Tibial artery (tissue), 4 donors: ENCODE data around the gene MCF2L2.

Experiments
- DNase-seq, 2 donors: peaks; one replicate each; pipeline ENCODE4 v3.0.0-alpha.2; 2019
- H3K27ac ChIP-seq, 2 donors: fragments of 200-600 bp; sonication (generic) in 1 of 2; 1 replicate in 1 of 2; 2 replicates in 1 of 2; pipeline ENCODE4 v1.5.1; 2018 to 2019; ENCODE audit warnings: mild to moderate bottlenecking in 1 of 2
- H3K27me3 ChIP-seq, 2 donors: fragments of 200-600 bp; sonication (generic) in 1 of 2; one replicate each; pipeline versions ENCODE4 v1.5.1 to v1.6.0; 2016 to 2019
- H3K36me3 ChIP-seq, 3 donors: fragments of 200-600 bp; sonication (generic) in 2 of 3; one replicate each; pipeline ENCODE4 v1.5.1; 2016 to 2019; ENCODE audit warnings: mild to moderate bottlenecking in 2 of 3
- H3K4me1 ChIP-seq, 4 donors: fragments of 200-600 bp; sonication (generic) in 2 of 4; 1 replicate in 3 of 4; 2 replicates in 1 of 4; pipeline ENCODE4 v1.5.1; 2016 to 2019
- H3K4me3 ChIP-seq, 2 donors: fragments of 200-600 bp; sonication (generic) in 1 of 2; 1 replicate in 1 of 2; 2 replicates in 1 of 2; pipeline ENCODE4 v1.5.1; 2018 to 2019; ENCODE audit warnings: mild to moderate bottlenecking in 2 of 2
- H3K9me3 ChIP-seq, 3 donors: fragments of 200-600 bp; sonication (generic) in 1 of 3; one replicate each; pipeline ENCODE4 v1.5.1; 2016 to 2019
- intact Hi-C: fragments of 100-400 bp; cut with DNase I; formaldehyde crosslinking; loops from one replicate; pipeline ENCODE4 v1.15.0; 2023; ENCODE audit warnings: low total_unique reads
- TF ChIP-seq, protein P1 (sequence below), 2 experiments: fragments of 200-600 bp in 1 of 2; fragments of 450-650 bp in 1 of 2; IDR thresholded peaks; one replicate each; pipeline ENCODE4 v1.5.1; 2017 to 2019; ENCODE audit warnings: antibody characterized with exemption in 2 of 2, mild to moderate bottlenecking in 1 of 2, moderate library complexity in 1 of 2

Gene MCF2L2

DNA sequence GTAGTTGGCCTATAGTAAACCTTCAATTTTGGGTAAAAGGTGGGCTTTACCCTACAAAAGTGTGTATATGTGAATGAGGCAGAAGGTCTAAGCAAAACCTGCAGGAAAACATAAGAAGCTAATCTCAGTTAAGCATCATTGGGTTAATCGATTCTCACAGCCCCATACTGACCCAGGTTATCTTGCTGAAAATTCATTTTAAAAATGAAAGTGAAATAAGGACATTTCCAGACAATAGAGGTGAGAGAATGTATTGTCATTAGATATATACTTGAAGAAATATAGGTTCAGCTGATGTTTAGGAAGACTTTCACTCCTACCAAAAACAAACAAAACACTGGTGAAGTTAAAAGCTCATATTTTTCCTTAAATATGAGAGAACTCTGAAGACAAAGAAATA lies 85.6 kb downstream of the MCF2L2 start:
- intact Hi-C loops: no loop called here
- H3K9me3 ChIP-seq: peaks cover 0 to 6% (median 0%) of the 10 kb centered on the region in 3 donors
- no peaks in the 10 kb centered on the region for H3K27me3 ChIP-seq
- no peaks in the 10 kb centered on the region for H3K4me1 ChIP-seq
- no peak for DNase-seq
- H3K4me3 ChIP-seq: no peak overlapping the region
- TF ChIP-seq, protein P1, sequence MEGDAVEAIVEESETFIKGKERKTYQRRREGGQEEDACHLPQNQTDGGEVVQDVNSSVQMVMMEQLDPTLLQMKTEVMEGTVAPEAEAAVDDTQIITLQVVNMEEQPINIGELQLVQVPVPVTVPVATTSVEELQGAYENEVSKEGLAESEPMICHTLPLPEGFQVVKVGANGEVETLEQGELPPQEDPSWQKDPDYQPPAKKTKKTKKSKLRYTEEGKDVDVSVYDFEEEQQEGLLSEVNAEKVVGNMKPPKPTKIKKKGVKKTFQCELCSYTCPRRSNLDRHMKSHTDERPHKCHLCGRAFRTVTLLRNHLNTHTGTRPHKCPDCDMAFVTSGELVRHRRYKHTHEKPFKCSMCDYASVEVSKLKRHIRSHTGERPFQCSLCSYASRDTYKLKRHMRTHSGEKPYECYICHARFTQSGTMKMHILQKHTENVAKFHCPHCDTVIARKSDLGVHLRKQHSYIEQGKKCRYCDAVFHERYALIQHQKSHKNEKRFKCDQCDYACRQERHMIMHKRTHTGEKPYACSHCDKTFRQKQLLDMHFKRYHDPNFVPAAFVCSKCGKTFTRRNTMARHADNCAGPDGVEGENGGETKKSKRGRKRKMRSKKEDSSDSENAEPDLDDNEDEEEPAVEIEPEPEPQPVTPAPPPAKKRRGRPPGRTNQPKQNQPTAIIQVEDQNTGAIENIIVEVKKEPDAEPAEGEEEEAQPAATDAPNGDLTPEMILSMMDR (IDR thresholded peaks at IDR 0.05): no peak
- H3K36me3 ChIP-seq: no peaks in the 10 kb centered on the region
- no peak overlapping the region for H3K27ac ChIP-seq

DNA sequence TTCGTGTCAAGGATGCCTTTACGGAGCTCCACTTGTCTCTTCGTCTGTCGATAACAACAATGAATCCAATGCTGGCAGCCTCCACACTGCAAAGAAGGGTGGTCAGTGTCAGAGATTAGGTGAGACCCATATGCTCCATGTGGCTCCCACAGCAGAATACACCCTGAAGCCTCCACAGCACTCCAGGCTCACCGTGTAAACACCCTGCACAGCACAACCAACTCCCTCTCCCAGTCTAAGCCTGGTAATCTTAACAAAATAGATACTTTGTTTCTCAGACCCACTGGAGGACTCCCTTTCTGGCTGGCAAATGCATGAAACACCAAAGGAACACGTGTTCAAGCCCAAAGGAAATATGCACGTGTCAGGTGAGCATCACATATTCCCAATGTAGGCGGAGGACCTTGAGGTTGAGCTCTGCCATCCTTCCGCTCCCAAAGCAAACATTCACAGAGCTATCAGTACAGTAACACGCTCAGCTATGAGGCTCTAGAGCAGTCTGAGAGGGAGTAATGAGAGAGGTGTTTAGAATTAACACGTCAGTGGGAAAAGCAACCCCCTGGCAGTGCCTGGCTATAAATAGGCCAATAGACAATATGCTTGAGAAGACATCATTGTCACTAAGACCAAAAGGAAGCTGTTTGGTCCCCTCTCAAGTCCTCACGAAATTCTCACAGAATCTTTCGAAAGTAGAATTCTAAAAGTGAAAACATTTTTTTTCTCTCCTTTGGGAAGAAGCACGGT lies 86.7 kb downstream of the MCF2L2 start:
- Histone ChIP-seq H3K4me1 (no peaks in the 10 kb centered on the region), H3K27me3 (no peaks in the 10 kb centered on the region), H3K4me3 (no peak overlapping the region), H3K27ac (no peak overlapping the region), H3K36me3 (no peaks in the 10 kb centered on the region), H3K9me3 (no peaks in the 10 kb centered on the region)
- intact Hi-C loops: no loop called here
- no peak for DNase-seq
- TF ChIP-seq, protein P1 (IDR thresholded peaks at IDR 0.05): no peak

DNA sequence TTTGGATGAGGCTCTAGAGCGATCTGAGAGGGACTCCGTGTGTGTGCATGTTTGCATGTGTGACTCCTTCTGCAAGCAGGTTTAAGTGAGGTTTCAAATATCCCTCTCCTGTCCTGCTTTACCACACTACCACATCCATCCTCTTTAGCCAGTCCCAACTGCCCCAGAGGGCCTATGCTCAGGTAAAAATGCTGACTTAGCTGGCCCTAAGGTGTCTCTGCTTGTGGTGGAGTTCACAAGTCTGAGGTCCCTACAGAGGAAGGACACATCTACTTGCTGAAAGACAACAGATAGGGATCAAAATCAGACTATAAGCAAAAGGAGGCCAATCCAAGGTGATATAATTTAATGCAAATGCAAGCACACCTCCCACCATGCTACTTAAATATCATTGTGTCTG lies 88.2 kb downstream of the MCF2L2 start:
- no peaks in the 10 kb centered on the region for H3K9me3 ChIP-seq
- no peak overlapping the region for H3K4me3 ChIP-seq
- no peaks in the 10 kb centered on the region for H3K36me3 ChIP-seq
- H3K4me1 ChIP-seq: no peaks in the 10 kb centered on the region
- intact Hi-C loops: no loop called here
- DNase-seq: no peak
- H3K27ac ChIP-seq: no peak overlapping the region
- no peaks in the 10 kb centered on the region for H3K27me3 ChIP-seq
- TF ChIP-seq, protein P1 (IDR thresholded peaks at IDR 0.05): no peak

DNA sequence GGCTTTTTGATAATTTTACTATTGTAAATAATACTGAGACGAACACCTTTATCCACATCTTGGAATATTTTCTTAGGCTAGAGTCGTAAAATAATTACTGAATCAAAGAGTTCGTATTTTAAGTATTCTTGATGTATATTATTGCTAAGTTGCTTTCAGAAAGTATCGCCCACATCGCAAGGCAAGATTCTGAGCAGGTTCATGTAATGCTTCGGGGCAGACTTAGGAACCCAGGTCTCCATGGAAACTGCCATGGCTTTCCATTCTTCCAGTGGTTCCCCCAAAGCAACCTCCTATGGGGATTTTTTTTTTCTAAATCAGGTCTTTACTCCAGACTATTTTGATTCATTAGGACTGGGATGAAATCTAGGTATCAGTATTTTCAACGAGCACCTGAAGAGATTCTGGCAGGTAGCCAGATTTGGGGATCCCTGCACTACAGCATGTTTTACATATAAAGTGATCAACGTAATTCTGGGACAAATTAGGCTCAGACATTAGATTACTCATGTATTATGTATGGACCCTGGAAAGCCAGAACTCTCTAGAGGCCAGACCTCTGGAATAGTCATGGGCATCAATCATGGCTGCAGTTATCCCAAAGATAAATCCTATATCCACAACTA lies 88.8 kb downstream of the MCF2L2 start:
- H3K4me1 ChIP-seq: no peaks in the 10 kb centered on the region
- no peak overlapping the region for H3K4me3 ChIP-seq
- no peak for DNase-seq
- no peaks in the 10 kb centered on the region for H3K27me3 ChIP-seq
- intact Hi-C loops: no loop called here
- no peaks in the 10 kb centered on the region for H3K9me3 ChIP-seq
- H3K27ac ChIP-seq: no peak overlapping the region
- no peaks in the 10 kb centered on the region for H3K36me3 ChIP-seq
- TF ChIP-seq, protein P1 (IDR thresholded peaks at IDR 0.05): no peak

DNA sequence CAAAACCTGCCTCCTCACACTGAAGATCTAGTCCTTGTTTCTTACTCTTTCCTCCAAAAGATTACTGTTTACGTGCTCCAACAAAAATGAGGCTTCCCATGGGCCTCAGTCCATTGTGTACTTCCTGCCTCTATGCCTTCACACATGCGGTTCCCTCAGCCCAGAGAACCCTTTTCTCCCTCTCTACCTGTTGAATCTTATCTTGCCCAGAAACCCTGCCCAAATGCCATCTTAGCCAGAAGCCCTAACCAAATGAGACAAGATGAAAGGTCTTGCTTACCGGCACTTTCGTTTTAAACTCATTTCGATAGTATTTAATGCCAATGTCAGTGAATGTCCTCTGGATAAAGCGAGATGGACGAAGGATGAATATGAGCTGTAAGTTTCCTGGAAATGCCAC lies 89.9 kb downstream of the MCF2L2 start:
- no peaks in the 10 kb centered on the region for H3K36me3 ChIP-seq
- no peaks in the 10 kb centered on the region for H3K4me1 ChIP-seq
- no peak overlapping the region for H3K27ac ChIP-seq
- intact Hi-C loops: no loop called here
- H3K27me3 ChIP-seq: no peaks in the 10 kb centered on the region
- DNase-seq: no peak
- H3K4me3 ChIP-seq: no peak overlapping the region
- no peaks in the 10 kb centered on the region for H3K9me3 ChIP-seq
- TF ChIP-seq, protein P1 (IDR thresholded peaks at IDR 0.05): no peak
